Activated CD8-positive, alpha-beta T cell treated with anti-CD3 and anti-CD28 coated beads for 36 hours (primary cell): Measurements from ENCODE around the gene LRRC39. TPM values are rescaled to one million over a fixed set of nuclear protein-coding genes. Genes with fewer than 3 reads are reported as not detected.

ENCODE experiments used
- ATAC-seq: fragments of 200-7000 bp; cut with Tn5 transposase; one replicate; pipeline ENCODE4 v1.10.0; 2021; ENCODE audit warnings: mild to moderate bottlenecking, moderate library complexity
- CTCF ChIA-PET: fragments of 350-600 bp; sonication (Branson Sonifier 250); formaldehyde crosslinking; loops from one replicate; lab custom pipeline; 2021; ENCODE audit warnings: antibody characterized with exemption; lab: Charles Lee
- POLR2A ChIA-PET: fragments of 350-600 bp; sonication (Branson Sonifier 250); formaldehyde crosslinking; loops from one replicate; lab custom pipeline; 2021; ENCODE audit warnings: antibody characterized with exemption; lab: Charles Lee
- DNase-seq: peaks from one replicate; pipeline ENCODE4 v3.0.0-alpha.2; 2020
- H3K27ac Mint-ChIP-seq: one replicate; pipeline ENCODE4 v1.8.0; 2021; ENCODE audit warnings: mild to moderate bottlenecking, mixed read lengths
- H3K27me3 Mint-ChIP-seq: one replicate; pipeline ENCODE4 v1.8.0; 2021; ENCODE audit warnings: mixed read lengths
- H3K36me3 Mint-ChIP-seq: one replicate; pipeline ENCODE4 v1.8.0; 2021; ENCODE audit warnings: low read depth, mixed read lengths
- H3K4me1 Mint-ChIP-seq: one replicate; pipeline ENCODE4 v1.8.0; 2021; ENCODE audit warnings: low read depth, mixed read lengths
- H3K4me3 Mint-ChIP-seq: one replicate; pipeline ENCODE4 v1.8.0; 2021; ENCODE audit warnings: mild to moderate bottlenecking, moderate library complexity, mixed read lengths
- H3K9me3 Mint-ChIP-seq: one replicate; pipeline ENCODE4 v1.8.0; 2021; ENCODE audit warnings: mixed read lengths
- CTCF ChIP-seq: fragments of 200-600 bp; IDR thresholded peaks from one replicate; pipeline ENCODE4 v1.8.0; 2022; ENCODE audit warnings: antibody characterized with exemption, mild to moderate bottlenecking
- intact Hi-C: fragments of 100-400 bp; cut with micrococcal nuclease; formaldehyde crosslinking; loops from one replicate; pipeline ENCODE4 v1.10.0; 2022
- total RNA-seq, 2 experiments: library from RNA; stranded (reverse); gene quantifications; one replicate each; pipeline ENCODE4 v1.2.3, GENCODE V29; 2021

LRRC39 gene
- total RNA-seq, 2 experiments from 2014 or later = 0.34 to 0.92 TPM

GRCh38 chr1:100198596-100198995 is 20.5 kb upstream of the LRRC39 start:
- Mint-ChIP-seq H3K9me3 (no peaks in the 10 kb centered on the region), H3K4me3 (no peak overlapping the region), H3K36me3 (peaks cover 45% of the 10 kb centered on the region), H3K27me3 (no peaks in the 10 kb centered on the region), H3K27ac (no peak overlapping the region), H3K4me1 (no peaks in the 10 kb centered on the region)
- ChIA-PET CTCF (interaction anchor here (1.5 kb wide), 1 partner anchor 9 kb away, joined by 3 read pairs; no protein-coding TSS in a partner anchor), POLR2A (no interaction called here)
- no peak for TF ChIP-seq CTCF
- DNase-seq (no peak), ATAC-seq (no peak)
- intact Hi-C loops = no loop called here

DNA sequence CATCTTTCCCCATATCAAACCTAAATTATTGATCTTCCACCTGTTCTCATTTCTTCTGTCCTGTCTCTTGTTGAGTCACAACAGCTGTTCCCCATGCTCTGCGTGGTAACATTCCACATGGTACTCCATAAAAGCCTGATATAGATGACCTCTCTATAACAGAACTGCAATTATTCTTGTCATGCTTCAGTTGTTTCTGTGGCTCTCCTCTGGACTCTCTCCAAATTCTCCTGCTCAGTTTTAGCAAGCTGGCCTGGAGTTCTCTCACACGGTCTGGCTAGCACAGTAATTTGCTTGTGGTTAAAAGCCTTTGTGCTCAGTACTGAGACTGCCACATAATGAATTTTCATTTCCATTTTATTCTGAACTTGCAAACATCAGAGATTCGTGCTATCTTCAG is 10.6 kb upstream of the LRRC39 start:
- no peak for ATAC-seq
- CTCF ChIA-PET = interaction anchor here (0.8 kb wide), 1 partner anchor 12 kb away, joined by 3 read pairs; no protein-coding TSS in a partner anchor
- DNase-seq = no peak
- TF ChIP-seq CTCF = no peak
- Mint-ChIP-seq H3K9me3 (no peaks in the 10 kb centered on the region), H3K27ac (no peak overlapping the region), H3K36me3 (peaks cover 2% of the 10 kb centered on the region), H3K4me1 (no peaks in the 10 kb centered on the region), H3K27me3 (no peaks in the 10 kb centered on the region), H3K4me3 (no peak overlapping the region)
- intact Hi-C loops = no loop called here
- POLR2A ChIA-PET = no interaction called here

- POLR2A ChIA-PET = no interaction called here
- no peak for ATAC-seq
These were observed 9.9 kb upstream of the LRRC39 start for GRCh38 chr1:100187912-100188311.

GRCh38 chr1:100184536-100184935 is 6.5 kb upstream of the LRRC39 start:
- POLR2A ChIA-PET = no interaction called here
- ATAC-seq (peak; percentile 60), DNase-seq (peak; percentile 6)
- Mint-ChIP-seq H3K27ac (no peak overlapping the region), H3K4me3 (no peak overlapping the region), H3K4me1 (no peaks in the 10 kb centered on the region), H3K9me3 (peaks cover 4% of the 10 kb centered on the region), H3K27me3 (no peaks in the 10 kb centered on the region), H3K36me3 (no peaks in the 10 kb centered on the region)
- TF ChIP-seq CTCF = no peak
- CTCF ChIA-PET = no interaction called here
- intact Hi-C loops = no loop called here

More at GRCh38 chr1:100187912-100188311, 9.9 kb upstream of the LRRC39 start:
- no peaks in the 10 kb centered on the region for H3K4me1 Mint-ChIP-seq
- DNase-seq = no peak
- H3K4me3 Mint-ChIP-seq = no peak overlapping the region
- intact Hi-C loops = no loop called here
- H3K27ac Mint-ChIP-seq = no peak overlapping the region
- H3K36me3 Mint-ChIP-seq = peaks cover 2% of the 10 kb centered on the region
- CTCF ChIA-PET = no interaction called here
- H3K27me3 Mint-ChIP-seq = no peaks in the 10 kb centered on the region
- TF ChIP-seq CTCF = no peak
- no peaks in the 10 kb centered on the region for H3K9me3 Mint-ChIP-seq

DNA sequence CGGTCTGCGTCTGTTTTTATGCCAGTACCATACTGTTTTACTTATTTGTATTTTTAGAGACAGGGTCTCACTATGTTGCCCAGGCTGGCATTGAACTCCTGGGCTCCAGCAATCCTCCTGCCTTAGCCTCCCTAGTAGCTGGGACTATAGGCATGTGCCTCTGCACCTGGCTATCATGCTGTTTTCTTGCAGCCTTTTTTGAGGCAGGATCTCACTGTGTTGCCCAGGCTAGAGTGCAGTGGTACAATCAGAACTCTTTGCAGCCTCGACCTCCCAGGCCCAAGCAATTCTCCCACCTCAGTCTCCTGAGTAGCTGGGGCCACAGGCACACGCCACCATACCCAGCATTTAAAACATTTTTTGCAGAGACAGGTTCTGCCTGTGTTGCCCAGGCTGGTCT is 5.3 kb upstream of the LRRC39 start:
- H3K27ac Mint-ChIP-seq = no peak overlapping the region
- CTCF ChIA-PET = no interaction called here
- DNase-seq (no peak), ATAC-seq (no peak)
- no peaks in the 10 kb centered on the region for H3K27me3 Mint-ChIP-seq
- H3K36me3 Mint-ChIP-seq = no peaks in the 10 kb centered on the region
- peaks cover 4% of the 10 kb centered on the region for H3K9me3 Mint-ChIP-seq
- intact Hi-C loops = no loop called here
- H3K4me3 Mint-ChIP-seq = no peak overlapping the region
- no peaks in the 10 kb centered on the region for H3K4me1 Mint-ChIP-seq
- TF ChIP-seq CTCF = no peak
- POLR2A ChIA-PET = no interaction called here
